Astrocyte (in vitro differentiated cells and primary cell): ENCODE results near the gene ST13. TPM values are rescaled to one million over a fixed set of nuclear protein-coding genes. Genes with fewer than 3 reads are reported as not detected.
"Not testable (repeated sequence)": the region's sequence is repeated elsewhere in the genome, so short reads cannot be mapped to it uniquely, and the experiment has no call there.

Experiments used
- DNase-seq: peaks from one replicate; pipeline ENCODE4 v3.0.0-alpha.2; 2010; ENCODE audit warnings: low read depth
- FAIRE-seq: peaks from 2 replicates; lab custom pipeline; 2011; peaks lifted over from hg19 to GRCh38; lab: Jason Lieb, UNC
- H2AFZ ChIP-seq: 2 replicates; pipeline ENCODE4 v1.6.0; 2012; ENCODE audit warnings: low read depth, low read length, inconsistent platforms
- H3K27ac ChIP-seq: 2 replicates; pipeline ENCODE4 v1.5.1; 2011; ENCODE audit warnings: low read depth, low read length, inconsistent platforms
- H3K27me3 ChIP-seq: 2 replicates; pipeline ENCODE4 v1.6.0; 2011; ENCODE audit warnings: low read length, inconsistent platforms; ENCODE audit not compliant: insufficient read depth
- H3K36me3 ChIP-seq: 2 replicates; pipeline ENCODE4 v1.5.1; 2011; ENCODE audit warnings: low read length, inconsistent platforms; ENCODE audit not compliant: insufficient read depth
- H3K4me1 ChIP-seq: 2 replicates; pipeline ENCODE4 v1.5.1; 2011; ENCODE audit warnings: low read length, inconsistent platforms; ENCODE audit not compliant: insufficient read depth
- H3K4me2 ChIP-seq: 2 replicates; pipeline ENCODE4 v1.6.0; 2012; ENCODE audit warnings: low read length, inconsistent platforms
- H3K4me3 ChIP-seq: 2 replicates; pipeline ENCODE4 v1.5.1; 2011; ENCODE audit warnings: low read depth, mild to moderate bottlenecking, low read length, inconsistent platforms; ENCODE audit not compliant: insufficient read depth
- H3K79me2 ChIP-seq: 2 replicates; pipeline ENCODE4 v1.6.0; 2012; ENCODE audit warnings: mild to moderate bottlenecking, low read length, inconsistent platforms; ENCODE audit not compliant: insufficient read depth
- H3K9ac ChIP-seq: 2 replicates; pipeline ENCODE4 v1.6.0; 2012; ENCODE audit warnings: mild to moderate bottlenecking, low read length, inconsistent platforms
- H3K9me3 ChIP-seq: 2 replicates; pipeline ENCODE4 v1.5.1; 2012; ENCODE audit warnings: low read depth, mild to moderate bottlenecking, low read length, inconsistent platforms; ENCODE audit not compliant: insufficient read depth
- H4K20me1 ChIP-seq: 2 replicates; pipeline ENCODE4 v1.6.0; 2012; ENCODE audit warnings: low read length, inconsistent platforms; ENCODE audit not compliant: insufficient read depth
- H3K27ac Mint-ChIP-seq: one replicate; pipeline ENCODE4 v1.8.0; 2021; ENCODE audit warnings: mild to moderate bottlenecking, mixed read lengths; ENCODE audit not compliant: unreplicated experiment
- H3K27me3 Mint-ChIP-seq: one replicate; pipeline ENCODE4 v1.8.0; 2021; ENCODE audit warnings: low read depth, mixed read lengths; ENCODE audit not compliant: unreplicated experiment
- H3K36me3 Mint-ChIP-seq: one replicate; pipeline ENCODE4 v1.8.0; 2021; ENCODE audit warnings: low read depth, mixed read lengths; ENCODE audit not compliant: unreplicated experiment
- H3K4me1 Mint-ChIP-seq: one replicate; pipeline ENCODE4 v1.8.0; 2021; ENCODE audit warnings: low read depth, mixed read lengths; ENCODE audit not compliant: unreplicated experiment
- H3K4me3 Mint-ChIP-seq: one replicate; pipeline ENCODE4 v1.8.0; 2021; ENCODE audit warnings: mild to moderate bottlenecking, moderate library complexity, mixed read lengths; ENCODE audit not compliant: unreplicated experiment
- H3K9me3 Mint-ChIP-seq: one replicate; pipeline ENCODE4 v1.8.0; 2021; ENCODE audit warnings: mild to moderate bottlenecking, mixed read lengths; ENCODE audit not compliant: unreplicated experiment
- EZH2 ChIP-seq: IDR thresholded peaks from 2 replicates; pipeline ENCODE4 v1.6.1; 2012; ENCODE audit warnings: mild to moderate bottlenecking, low read length, inconsistent platforms; ENCODE audit not compliant: insufficient read depth
- total RNA-seq: library from RNA; stranded (reverse); gene quantifications from 2 replicates; pipeline ENCODE4 v1.2.1, GENCODE V29; 2021
- TF ChIP-seq, protein P1 (sequence below): IDR thresholded peaks from 2 replicates; pipeline ENCODE4 v1.5.1; 2011; ENCODE audit warnings: low read depth, mild to moderate bottlenecking, inconsistent platforms, low read length, moderate library complexity; ENCODE audit not compliant: insufficient read depth

ST13 gene
- total RNA-seq, 1 donor from 2014 or later = 248 TPM

GRCh38 chr22:40876907-40877306, 20.5 kb upstream of the ST13 start:
- H3K4me3 ChIP-seq = no peak overlapping the region
- H3K27ac Mint-ChIP-seq = no peak overlapping the region
- no peaks in the 10 kb centered on the region for H4K20me1 ChIP-seq
- H3K36me3 ChIP-seq = peaks cover 6% of the 10 kb centered on the region
- H3K9me3 ChIP-seq = no peaks in the 10 kb centered on the region
- no peak overlapping the region for H3K27ac ChIP-seq
- FAIRE-seq = no peak
- DNase-seq = no peak
- no peak overlapping the region for H3K9ac ChIP-seq
- no peak overlapping the region for H3K4me2 ChIP-seq
- H3K4me3 Mint-ChIP-seq = no peak overlapping the region
- H3K36me3 Mint-ChIP-seq = peaks cover 5% of the 10 kb centered on the region
- no peak for TF ChIP-seq EZH2
- TF ChIP-seq, protein P1, sequence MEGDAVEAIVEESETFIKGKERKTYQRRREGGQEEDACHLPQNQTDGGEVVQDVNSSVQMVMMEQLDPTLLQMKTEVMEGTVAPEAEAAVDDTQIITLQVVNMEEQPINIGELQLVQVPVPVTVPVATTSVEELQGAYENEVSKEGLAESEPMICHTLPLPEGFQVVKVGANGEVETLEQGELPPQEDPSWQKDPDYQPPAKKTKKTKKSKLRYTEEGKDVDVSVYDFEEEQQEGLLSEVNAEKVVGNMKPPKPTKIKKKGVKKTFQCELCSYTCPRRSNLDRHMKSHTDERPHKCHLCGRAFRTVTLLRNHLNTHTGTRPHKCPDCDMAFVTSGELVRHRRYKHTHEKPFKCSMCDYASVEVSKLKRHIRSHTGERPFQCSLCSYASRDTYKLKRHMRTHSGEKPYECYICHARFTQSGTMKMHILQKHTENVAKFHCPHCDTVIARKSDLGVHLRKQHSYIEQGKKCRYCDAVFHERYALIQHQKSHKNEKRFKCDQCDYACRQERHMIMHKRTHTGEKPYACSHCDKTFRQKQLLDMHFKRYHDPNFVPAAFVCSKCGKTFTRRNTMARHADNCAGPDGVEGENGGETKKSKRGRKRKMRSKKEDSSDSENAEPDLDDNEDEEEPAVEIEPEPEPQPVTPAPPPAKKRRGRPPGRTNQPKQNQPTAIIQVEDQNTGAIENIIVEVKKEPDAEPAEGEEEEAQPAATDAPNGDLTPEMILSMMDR = no peak
- H2AFZ ChIP-seq = no peak overlapping the region
- H3K27me3 ChIP-seq = no peaks in the 10 kb centered on the region
- H3K4me1 Mint-ChIP-seq = no peaks in the 10 kb centered on the region
- H3K27me3 Mint-ChIP-seq = no peaks in the 10 kb centered on the region
- no peaks in the 10 kb centered on the region for H3K9me3 Mint-ChIP-seq
- H3K79me2 ChIP-seq = no peaks in the 10 kb centered on the region
- no peaks in the 10 kb centered on the region for H3K4me1 ChIP-seq

DNA sequence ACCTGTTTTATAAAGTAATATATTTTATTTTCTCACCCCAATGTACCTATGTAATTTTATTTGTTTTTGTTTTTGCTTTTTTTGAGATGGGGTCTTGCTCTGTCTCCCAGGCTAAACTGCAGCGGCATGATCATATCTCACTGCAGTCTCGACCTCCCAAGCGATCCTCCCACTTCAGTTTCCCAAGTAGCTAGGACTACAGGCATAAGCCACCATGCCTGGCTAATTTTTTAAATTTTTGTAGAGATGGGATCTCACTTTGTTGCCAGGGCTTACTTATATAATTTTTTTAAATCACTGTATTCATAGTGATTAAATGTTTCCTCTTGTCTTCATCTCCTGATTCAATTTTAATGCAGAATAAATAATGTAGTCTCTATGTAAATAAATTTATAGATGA, 18.7 kb upstream of the ST13 start:
- Histone ChIP-seq H3K27ac (no peak overlapping the region), H3K9ac (no peak overlapping the region), H4K20me1 (no peaks in the 10 kb centered on the region), H3K9me3 (no peaks in the 10 kb centered on the region), H3K36me3 (peaks cover 3% of the 10 kb centered on the region), H3K27me3 (no peaks in the 10 kb centered on the region), H3K4me1 (no peaks in the 10 kb centered on the region), H3K4me2 (no peak overlapping the region), H3K79me2 (no peaks in the 10 kb centered on the region), H2AFZ (no peak overlapping the region), H3K4me3 (no peak overlapping the region)
- DNase-seq (no peak), FAIRE-seq (no peak)
- H3K27me3 Mint-ChIP-seq = no peaks in the 10 kb centered on the region
- H3K4me3 Mint-ChIP-seq = no peak overlapping the region
- H3K9me3 Mint-ChIP-seq = no peaks in the 10 kb centered on the region
- no peak for TF ChIP-seq EZH2
- TF ChIP-seq, protein P1 = no peak
- H3K27ac Mint-ChIP-seq = no peak overlapping the region
- no peaks in the 10 kb centered on the region for H3K36me3 Mint-ChIP-seq
- H3K4me1 Mint-ChIP-seq = no peaks in the 10 kb centered on the region

DNA sequence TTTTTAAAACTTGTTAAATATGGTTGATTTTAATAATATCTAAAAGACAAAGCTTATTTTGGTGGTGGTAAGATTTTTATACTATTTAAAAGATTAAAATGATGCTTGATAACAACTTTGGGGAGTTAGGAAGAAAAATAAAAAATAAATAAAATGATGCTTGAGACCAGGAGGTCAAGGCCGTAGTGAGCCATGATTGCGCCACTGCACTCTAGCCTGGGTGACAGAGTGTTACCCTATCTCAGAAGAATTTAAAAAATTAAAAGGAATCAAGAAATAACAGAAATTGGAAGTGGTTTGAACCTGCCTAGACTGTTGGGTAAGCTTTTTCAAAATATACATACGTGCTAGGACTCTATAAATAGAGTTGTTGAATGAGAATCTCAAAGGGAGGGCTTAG, 17.6 kb upstream of the ST13 start:
- H2AFZ ChIP-seq = no peak overlapping the region
- H3K27me3 Mint-ChIP-seq = no peaks in the 10 kb centered on the region
- peaks cover 3% of the 10 kb centered on the region for H3K36me3 ChIP-seq
- DNase-seq (no peak), FAIRE-seq (no peak)
- no peaks in the 10 kb centered on the region for H3K36me3 Mint-ChIP-seq
- H3K4me3 Mint-ChIP-seq = no peak overlapping the region
- H3K27ac ChIP-seq = no peak overlapping the region
- H3K4me1 Mint-ChIP-seq = no peaks in the 10 kb centered on the region
- no peak for TF ChIP-seq EZH2
- TF ChIP-seq, protein P1 = no peak
- no peaks in the 10 kb centered on the region for H3K79me2 ChIP-seq
- no peak overlapping the region for H3K27ac Mint-ChIP-seq
- no peak overlapping the region for H3K4me2 ChIP-seq
- H3K9me3 ChIP-seq = no peaks in the 10 kb centered on the region
- no peaks in the 10 kb centered on the region for H3K4me1 ChIP-seq
- no peak overlapping the region for H3K4me3 ChIP-seq
- H3K27me3 ChIP-seq = no peaks in the 10 kb centered on the region
- H4K20me1 ChIP-seq = no peaks in the 10 kb centered on the region
- H3K9ac ChIP-seq = no peak overlapping the region
- H3K9me3 Mint-ChIP-seq = no peaks in the 10 kb centered on the region

- not testable (repeated sequence) for H3K9me3 ChIP-seq, H3K36me3 Mint-ChIP-seq, FAIRE-seq, H3K27me3 Mint-ChIP-seq, H3K27me3 ChIP-seq, H2AFZ ChIP-seq, DNase-seq, H3K27ac ChIP-seq, H3K9me3 Mint-ChIP-seq, H3K4me1 Mint-ChIP-seq, H3K36me3 ChIP-seq, H3K4me3 ChIP-seq, H4K20me1 ChIP-seq, H3K27ac Mint-ChIP-seq, H3K4me3 Mint-ChIP-seq, H3K4me2 ChIP-seq, H3K4me1 ChIP-seq, H3K9ac ChIP-seq
- H3K79me2 ChIP-seq = peaks cover 27% of the 10 kb centered on the region
Measured at GRCh38 chr22:40868379-40868778, 11.9 kb upstream of the ST13 start.
